Endothelial cell of umbilical vein (primary cell): ENCODE measurements around the gene FAM124B. TPM values are rescaled to one million over a fixed set of nuclear protein-coding genes. Genes with fewer than 3 reads are reported as not detected.

Source experiments
- BruUV-seq: library from RNA; stranded (reverse); fragments of 400-500 nt; replicated peaks from 2 replicates; lab custom pipeline; 2021; lab: Mats Ljungman, UMichigan
- CTCF ChIA-PET: fragments of 300-600, 350-600 bp; sonication (Branson Sonifier 250); formaldehyde crosslinking; loops from one replicate; lab custom pipeline; 2021; ENCODE audit warnings: antibody characterized with exemption, inconsistent platforms; lab: Charles Lee
- POLR2A ChIA-PET: fragments of 300-600, 350-600 bp; sonication (Branson Sonifier 250); formaldehyde crosslinking; loops from one replicate; lab custom pipeline; 2021; ENCODE audit warnings: antibody characterized with exemption, inconsistent platforms; lab: Charles Lee
- DNase-seq: peaks from one replicate; pipeline ENCODE4 v3.0.0-alpha.2; 2011; ENCODE audit warnings: low read depth, low spot score
- FAIRE-seq: peaks from 2 replicates; lab custom pipeline; 2011; peaks lifted over from hg19 to GRCh38; lab: Jason Lieb, UNC
- H2AFZ ChIP-seq: 2 replicates; pipeline ENCODE4 v1.6.0; 2012; ENCODE audit warnings: low read depth, low read length, control low read depth, inconsistent platforms
- H3K27ac ChIP-seq: 2 replicates; pipeline ENCODE4 v1.5.1; 2011; ENCODE audit warnings: low read depth, mild to moderate bottlenecking, control low read depth, low read length, moderate library complexity; ENCODE audit not compliant: insufficient read depth
- H3K27me3 ChIP-seq, 2 experiments: 2 replicates each; pipeline versions ENCODE4 v1.6.0 to v1.6.1; 2011; ENCODE audit warnings: low read length in 2 of 2, mixed read lengths in 1 of 2; ENCODE audit not compliant: control insufficient read depth in 2 of 2, insufficient read depth in 2 of 2
- H3K36me3 ChIP-seq, 2 experiments: 2 replicates in 1 of 2; 3 replicates in 1 of 2; pipeline ENCODE4 v1.5.1; 2011; ENCODE audit warnings: low read length in 2 of 2, mild to moderate bottlenecking in 1 of 2, moderate library complexity in 1 of 2; ENCODE audit not compliant: control insufficient read depth in 2 of 2, insufficient read depth in 2 of 2; ENCODE audit errors: extremely low read depth in 1 of 2
- H3K4me1 ChIP-seq: 3 replicates; pipeline ENCODE4 v1.5.1; 2011; ENCODE audit warnings: mild to moderate bottlenecking, low read length; ENCODE audit not compliant: control insufficient read depth, insufficient read depth; ENCODE audit errors: extremely low read depth
- H3K4me2 ChIP-seq: 2 replicates; pipeline ENCODE4 v1.6.1; 2011; ENCODE audit warnings: low read length, control low read depth, mixed read lengths; ENCODE audit not compliant: insufficient read depth
- H3K4me3 ChIP-seq, 3 experiments: fragments of 200-600 bp in 1 of 3; sonication (generic), shearing (Covaris generic) in 1 of 3; replicated peaks in 1 of 3; 2 replicates each; pipeline ENCODE4 v1.5.1; 2011 to 2016; ENCODE audit warnings: control low read depth in 3 of 3, low read length in 3 of 3, mild to moderate bottlenecking in 2 of 3, inconsistent platforms in 1 of 3, low read depth in 1 of 3, moderate library complexity in 1 of 3; ENCODE audit not compliant: insufficient read depth in 1 of 3
- H3K79me2 ChIP-seq: 2 replicates; pipeline ENCODE4 v1.6.0; 2012; ENCODE audit warnings: low read length, inconsistent platforms; ENCODE audit not compliant: control insufficient read depth, insufficient read depth
- H3K9ac ChIP-seq: replicated peaks from 2 replicates; pipeline ENCODE3; 2011; ENCODE audit warnings: low read length, control low read depth; ENCODE audit not compliant: insufficient read depth; ENCODE audit errors: extremely low read depth
- H3K9me1 ChIP-seq: replicated peaks from 3 replicates; pipeline ENCODE4 v1.6.0; 2011; ENCODE audit warnings: mild to moderate bottlenecking, low read length; ENCODE audit not compliant: control insufficient read depth, insufficient read depth; ENCODE audit errors: extremely low read depth
- H3K9me3 ChIP-seq: replicated peaks from 2 replicates; pipeline ENCODE4 v1.5.1; 2012; ENCODE audit warnings: low read length, inconsistent platforms; ENCODE audit not compliant: control insufficient read depth, insufficient read depth
- H4K20me1 ChIP-seq: replicated peaks from 2 replicates; pipeline ENCODE3; 2011; ENCODE audit warnings: mild to moderate bottlenecking, low read length; ENCODE audit not compliant: control insufficient read depth, insufficient read depth; ENCODE audit errors: extremely low read depth
- EZH2 ChIP-seq: IDR thresholded peaks from 2 replicates; pipeline ENCODE4 v1.6.1; 2012; ENCODE audit warnings: borderline replicate concordance, low read depth, mild to moderate bottlenecking, moderate library complexity, low read length, inconsistent platforms; ENCODE audit not compliant: severe bottlenecking
- FOS ChIP-seq: IDR thresholded peaks from 2 replicates; pipeline ENCODE4 v1.6.1; 2011; ENCODE audit warnings: mild to moderate bottlenecking, low read length, moderate library complexity, borderline replicate concordance; ENCODE audit not compliant: insufficient read depth
- GATA2 ChIP-seq: IDR thresholded peaks from 2 replicates; pipeline ENCODE4 v1.7.0; 2011; ENCODE audit warnings: low read depth, mild to moderate bottlenecking, moderate library complexity, mixed read lengths, low read length; ENCODE audit not compliant: insufficient read length, insufficient read depth
- JUN ChIP-seq: IDR thresholded peaks from 2 replicates; pipeline ENCODE4 v1.6.1; 2011; ENCODE audit warnings: borderline replicate concordance, low read depth; ENCODE audit not compliant: insufficient read length, insufficient read depth
- MYC ChIP-seq: IDR thresholded peaks from one replicate; pipeline ENCODE4 v1.6.1; 2011; ENCODE audit warnings: mild to moderate bottlenecking, low read depth, low read length
- POLR2A ChIP-seq: IDR thresholded peaks from 2 replicates; pipeline ENCODE4 v1.6.1; 2012; ENCODE audit warnings: low read depth, mild to moderate bottlenecking, control low read depth, low read length
- POLR2AphosphoS5 ChIP-seq: IDR thresholded peaks from 2 replicates; pipeline ENCODE4 v1.6.1; 2012; ENCODE audit warnings: low read depth, mild to moderate bottlenecking, control low read depth, low read length, moderate library complexity; ENCODE audit not compliant: insufficient read depth
- dilution Hi-C: fragments of 300-500 bp; cut with MboI; formaldehyde crosslinking; loops from one replicate; pipeline ENCODE4 v1.15.0; 2019; ENCODE audit warnings: low sequenced_read_pairs; ENCODE audit not compliant: extremely low pct_ligation_motif_present
- intact Hi-C: fragments of 100-400 bp; cut with micrococcal nuclease; formaldehyde crosslinking; loops from one replicate; pipeline ENCODE4 v1.10.0; 2022
- polyA plus RNA-seq, 4 experiments: library from polyadenylated mRNA; depleted of rRNA in 3 of 4; stranded (reverse) in 3 of 4; unstranded in 1 of 4; fragments of >200 nt; gene quantifications; 2 replicates each; pipeline versions ENCODE4 v1.2.1 to v1.2.3, GENCODE V29; 2011 to 2012; ENCODE audit warnings: missing spikeins in 1 of 4
- total RNA-seq: library from RNA; stranded (reverse); gene quantifications from 2 replicates; pipeline ENCODE4 v1.2.3, GENCODE V29; 2021
- TF ChIP-seq, protein P1 (sequence below): IDR thresholded peaks from 2 replicates; pipeline ENCODE4 v1.6.1; 2011; ENCODE audit not compliant: insufficient read depth, insufficient read length
- TF ChIP-seq, protein P2 (sequence below), 2 donors: IDR thresholded peaks; 1 replicate in 1 of 2; 2 replicates in 1 of 2; pipeline ENCODE4 v1.5.1; 2011; ENCODE audit warnings: low read length in 2 of 2, mild to moderate bottlenecking in 2 of 2, moderate library complexity in 2 of 2, control low read depth in 1 of 2, inconsistent platforms in 1 of 2, low read depth in 1 of 2; ENCODE audit not compliant: insufficient read depth in 1 of 2; ENCODE audit errors: extremely low read depth in 1 of 2

FAM124B gene
- total and polyA plus RNA-seq, 2 donors (not counting 3 experiments of a cell fraction or from before 2014, with no cell fraction given) = 82.0 to 119 TPM

- no peak overlapping the region for H3K4me2 ChIP-seq
- H3K27ac ChIP-seq = no peak overlapping the region
- no peaks in the 10 kb centered on the region for H3K4me1 ChIP-seq
- FAIRE-seq (no peak), DNase-seq (no peak)
- ChIA-PET POLR2A (no interaction called here), CTCF (no interaction called here)
- no TSS peak for BruUV-seq
- no peaks in the 10 kb centered on the region for H3K36me3 ChIP-seq
- dilution Hi-C loops = no loop called here
- no peak overlapping the region for H2AFZ ChIP-seq
- H3K9me1 ChIP-seq = no peaks in the 10 kb centered on the region
- no peaks in the 10 kb centered on the region for H4K20me1 ChIP-seq
- TF ChIP-seq JUN = no peak
- TF ChIP-seq, protein P1, sequence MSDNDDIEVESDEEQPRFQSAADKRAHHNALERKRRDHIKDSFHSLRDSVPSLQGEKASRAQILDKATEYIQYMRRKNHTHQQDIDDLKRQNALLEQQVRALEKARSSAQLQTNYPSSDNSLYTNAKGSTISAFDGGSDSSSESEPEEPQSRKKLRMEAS = no peak
- no peak for TF ChIP-seq GATA2
- TF ChIP-seq POLR2A = no peak
- TF ChIP-seq EZH2 = no peak
- no peak for TF ChIP-seq MYC
- TF ChIP-seq POLR2AphosphoS5 = no peak
- TF ChIP-seq, protein P2, sequence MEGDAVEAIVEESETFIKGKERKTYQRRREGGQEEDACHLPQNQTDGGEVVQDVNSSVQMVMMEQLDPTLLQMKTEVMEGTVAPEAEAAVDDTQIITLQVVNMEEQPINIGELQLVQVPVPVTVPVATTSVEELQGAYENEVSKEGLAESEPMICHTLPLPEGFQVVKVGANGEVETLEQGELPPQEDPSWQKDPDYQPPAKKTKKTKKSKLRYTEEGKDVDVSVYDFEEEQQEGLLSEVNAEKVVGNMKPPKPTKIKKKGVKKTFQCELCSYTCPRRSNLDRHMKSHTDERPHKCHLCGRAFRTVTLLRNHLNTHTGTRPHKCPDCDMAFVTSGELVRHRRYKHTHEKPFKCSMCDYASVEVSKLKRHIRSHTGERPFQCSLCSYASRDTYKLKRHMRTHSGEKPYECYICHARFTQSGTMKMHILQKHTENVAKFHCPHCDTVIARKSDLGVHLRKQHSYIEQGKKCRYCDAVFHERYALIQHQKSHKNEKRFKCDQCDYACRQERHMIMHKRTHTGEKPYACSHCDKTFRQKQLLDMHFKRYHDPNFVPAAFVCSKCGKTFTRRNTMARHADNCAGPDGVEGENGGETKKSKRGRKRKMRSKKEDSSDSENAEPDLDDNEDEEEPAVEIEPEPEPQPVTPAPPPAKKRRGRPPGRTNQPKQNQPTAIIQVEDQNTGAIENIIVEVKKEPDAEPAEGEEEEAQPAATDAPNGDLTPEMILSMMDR (IDR thresholded peaks at IDR 0.05; ENCODE audit: extremely low read depth in 1 of 2, insufficient read depth in 1 of 2, low read depth in 1 of 2, low read length in 2 of 2) = no peak
- no peak for TF ChIP-seq FOS
- intact Hi-C loops = no loop called here
- no peak overlapping the region for H3K9ac ChIP-seq
- H3K4me3 ChIP-seq = no peak overlapping the region
- peaks cover 0 to 2% of the 10 kb centered on the region in 2 experiments for H3K27me3 ChIP-seq
- no peaks in the 10 kb centered on the region for H3K9me3 ChIP-seq
- H3K79me2 ChIP-seq = no peaks in the 10 kb centered on the region
Observed at GRCh38 chr2:224334726-224335125, 67.2 kb downstream of the FAM124B start.
